Vagina (tissue), 2 donors: ENCODE measurements around the gene RTL9. TPM values are rescaled to one million over a fixed set of nuclear protein-coding genes. Genes with fewer than 3 reads are reported as not detected.

ENCODE experiments used
- DNase-seq, 2 donors: peaks; one replicate each; pipeline ENCODE4 v3.0.0-alpha.2; 2017; ENCODE audit errors: extremely low spot score in 2 of 2
- H3K27ac ChIP-seq: fragments of 200-600 bp; sonication (generic); one replicate; pipeline ENCODE4 v1.5.1; 2019
- H3K27me3 ChIP-seq: fragments of 200-600 bp; sonication (generic); one replicate; pipeline ENCODE4 v1.5.1; 2019
- H3K36me3 ChIP-seq, 2 donors: fragments of 200-600 bp; sonication (generic); one replicate each; pipeline ENCODE4 v1.5.1; 2017 to 2019
- H3K4me1 ChIP-seq: fragments of 200-600 bp; sonication (generic); one replicate; pipeline ENCODE4 v1.5.1; 2019
- H3K4me3 ChIP-seq, 2 donors: fragments of 200-600 bp; sonication (generic); 1 replicate in 1 of 2; 2 replicates in 1 of 2; pipeline ENCODE4 v1.5.1; 2016 to 2019
- H3K9me3 ChIP-seq: fragments of 200-600 bp; sonication (generic); one replicate; pipeline ENCODE4 v1.5.1; 2019
- CTCF ChIP-seq, 3 experiments: fragments of 450-650 bp in 2 of 3; fragments of 200-600 bp in 1 of 3; sonication (generic) in 1 of 3; IDR thresholded peaks; one replicate each; pipeline ENCODE4 v1.5.1; 2017 to 2019; ENCODE audit warnings: antibody characterized with exemption in 3 of 3, mild to moderate bottlenecking in 2 of 3, moderate library complexity in 2 of 3
- POLR2A ChIP-seq, 2 donors: fragments of 450-650 bp; IDR thresholded peaks; one replicate each; pipeline ENCODE4 v1.6.1; 2017; ENCODE audit warnings: antibody characterized with exemption in 2 of 2, mild to moderate bottlenecking in 2 of 2, moderate library complexity in 2 of 2
- POLR2AphosphoS5 ChIP-seq, 2 donors: sonication (generic); formaldehyde crosslinking; IDR thresholded peaks; one replicate each; pipeline ENCODE4 v1.9.0; 2017; ENCODE audit warnings: antibody characterized with exemption in 2 of 2, mild to moderate bottlenecking in 2 of 2, low read depth in 1 of 2; ENCODE audit not compliant: insufficient read depth in 1 of 2
- intact Hi-C: fragments of 100-400 bp; cut with DNase I; formaldehyde crosslinking; loops from one replicate; pipeline ENCODE4 v1.15.1; 2023
- total RNA-seq: library from RNA; depleted of rRNA; stranded (reverse); fragments of >200 nt; gene quantifications from one replicate; pipeline ENCODE4 v1.2.3, GENCODE V29; 2016

Gene RTL9
- total RNA-seq, 1 donor from 2014 or later, result not detected

- intact Hi-C loops, result no loop called here
- Histone ChIP-seq H3K4me1 (peaks cover 8% of the 10 kb centered on the region), H3K36me3 (no peaks in the 10 kb centered on the region), H3K4me3 (peak overlapping the region; percentile 68 to 69), H3K9me3 (no peaks in the 10 kb centered on the region), H3K27me3 (no peaks in the 10 kb centered on the region), H3K27ac (peak overlapping the region; percentile 63)
- TF ChIP-seq CTCF (IDR thresholded peaks at IDR 0.05), result no peak
- no peak for TF ChIP-seq POLR2A (IDR thresholded peaks at IDR 0.05)
- no peak for TF ChIP-seq POLR2AphosphoS5 (IDR thresholded peaks at IDR 0.05; ENCODE audit: insufficient read depth in 1 of 2, low read depth in 1 of 2)
- DNase-seq, result no peak
These were observed 40.0 kb upstream of the RTL9 start for GRCh38 chrX:110318664-110318968.

GRCh38 chrX:110320381-110320987, 38.2 kb upstream of the RTL9 start:
- peaks cover 8% of the 10 kb centered on the region for H3K4me1 ChIP-seq
- no peak overlapping the region for H3K27ac ChIP-seq
- intact Hi-C loops, result no loop called here
- no peaks in the 10 kb centered on the region for H3K36me3 ChIP-seq
- TF ChIP-seq CTCF (IDR thresholded peaks at IDR 0.05) (no peak), POLR2A (IDR thresholded peaks at IDR 0.05) (no peak), POLR2AphosphoS5 (IDR thresholded peaks at IDR 0.05; ENCODE audit: insufficient read depth in 1 of 2, low read depth in 1 of 2) (no peak)
- H3K9me3 ChIP-seq, result no peaks in the 10 kb centered on the region
- no peaks in the 10 kb centered on the region for H3K27me3 ChIP-seq
- H3K4me3 ChIP-seq, result no peak overlapping the region
- no peak for DNase-seq

- no peaks in the 10 kb centered on the region for H3K27me3 ChIP-seq
- no peak for DNase-seq
- no peak overlapping the region for H3K4me3 ChIP-seq
- TF ChIP-seq CTCF (IDR thresholded peaks at IDR 0.05) (no peak), POLR2A (IDR thresholded peaks at IDR 0.05) (no peak), POLR2AphosphoS5 (IDR thresholded peaks at IDR 0.05; ENCODE audit: insufficient read depth in 1 of 2, low read depth in 1 of 2) (no peak)
- H3K9me3 ChIP-seq, result no peaks in the 10 kb centered on the region
- H3K4me1 ChIP-seq, result peaks cover 2% of the 10 kb centered on the region
- H3K27ac ChIP-seq, result no peak overlapping the region
- intact Hi-C loops, result no loop called here
- H3K36me3 ChIP-seq, result no peaks in the 10 kb centered on the region
These were observed 37.6 kb upstream of the RTL9 start for GRCh38 chrX:110321081-110321480.

GRCh38 chrX:110321670-110322069, 37.0 kb upstream of the RTL9 start:
- Histone ChIP-seq H3K36me3 (no peaks in the 10 kb centered on the region), H3K27me3 (no peaks in the 10 kb centered on the region), H3K27ac (no peak overlapping the region), H3K9me3 (no peaks in the 10 kb centered on the region), H3K4me3 (no peak overlapping the region), H3K4me1 (no peaks in the 10 kb centered on the region)
- intact Hi-C loops, result no loop called here
- TF ChIP-seq CTCF (IDR thresholded peaks at IDR 0.05), result no peak
- no peak for TF ChIP-seq POLR2AphosphoS5 (IDR thresholded peaks at IDR 0.05; ENCODE audit: insufficient read depth in 1 of 2, low read depth in 1 of 2)
- TF ChIP-seq POLR2A (IDR thresholded peaks at IDR 0.05), result no peak
- DNase-seq, result no peak

GRCh38 chrX:110322603-110323002, 36.0 kb upstream of the RTL9 start:
- Histone ChIP-seq H3K4me1 (no peaks in the 10 kb centered on the region), H3K9me3 (no peaks in the 10 kb centered on the region), H3K4me3 (no peak overlapping the region), H3K36me3 (no peaks in the 10 kb centered on the region), H3K27me3 (no peaks in the 10 kb centered on the region), H3K27ac (no peak overlapping the region)
- no peak for TF ChIP-seq POLR2AphosphoS5 (IDR thresholded peaks at IDR 0.05; ENCODE audit: insufficient read depth in 1 of 2, low read depth in 1 of 2)
- no peak for TF ChIP-seq POLR2A (IDR thresholded peaks at IDR 0.05)
- TF ChIP-seq CTCF (IDR thresholded peaks at IDR 0.05), result no peak
- intact Hi-C loops, result no loop called here
- DNase-seq, result no peak
